GM18499 (cell line): Measurements from ENCODE around the gene LCAT.
"Not testable (repeated sequence)": the region's sequence is repeated elsewhere in the genome, so short reads cannot be mapped to it uniquely, and the experiment has no call there.

Experiments
- ATAC-seq: cut with Tn5 transposase; IDR thresholded peaks from one replicate; pipeline ENCODE4 v1.9.1; 2021; ENCODE audit warnings: moderate number of reproducible peaks; ENCODE audit not compliant: insufficient read depth, unreplicated experiment

LCAT gene

GRCh38 chr16:67943619-67944504 is at the start of gene LCAT:
Gene LCAT, minus strand, starts transcription at chr16:67944120. Its CDS starts 19 bp downstream, at chr16:67944101.
- no peak for ATAC-seq

GRCh38 chr16:67993207-67994039 is 49.5 kb upstream of the LCAT start:
- no peak for ATAC-seq

DNA sequence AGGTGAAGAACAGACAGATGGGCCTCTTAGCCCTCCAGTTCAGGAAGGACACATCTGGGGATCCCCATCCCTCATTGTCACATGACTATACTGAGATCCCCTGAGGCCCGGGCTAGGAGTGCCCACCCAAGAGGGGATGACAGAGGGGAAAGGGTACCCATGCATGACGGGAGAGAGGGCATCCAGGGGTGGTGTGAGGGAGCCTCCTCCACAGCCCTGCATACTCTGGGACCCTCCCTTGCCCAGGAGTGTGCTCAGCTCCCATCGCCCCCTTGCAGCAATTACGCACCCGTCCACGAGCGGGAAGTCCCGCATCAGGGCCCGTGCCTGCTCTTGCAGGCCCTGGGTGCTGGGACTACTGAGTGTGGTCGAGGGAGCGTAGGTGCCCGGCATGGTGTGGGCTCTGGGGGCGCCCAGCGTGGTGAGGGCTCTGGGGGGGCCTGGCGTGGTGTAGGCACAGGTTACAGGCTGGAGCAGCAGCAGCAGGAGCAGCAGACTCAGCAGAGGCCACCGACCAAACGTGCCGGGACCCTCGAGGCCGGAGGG is 48.8 kb upstream of the LCAT start:
- no peak for ATAC-seq

GRCh38 chr16:67990018-67990386 is 46.1 kb upstream of the LCAT start:
- no peak for ATAC-seq

DNA sequence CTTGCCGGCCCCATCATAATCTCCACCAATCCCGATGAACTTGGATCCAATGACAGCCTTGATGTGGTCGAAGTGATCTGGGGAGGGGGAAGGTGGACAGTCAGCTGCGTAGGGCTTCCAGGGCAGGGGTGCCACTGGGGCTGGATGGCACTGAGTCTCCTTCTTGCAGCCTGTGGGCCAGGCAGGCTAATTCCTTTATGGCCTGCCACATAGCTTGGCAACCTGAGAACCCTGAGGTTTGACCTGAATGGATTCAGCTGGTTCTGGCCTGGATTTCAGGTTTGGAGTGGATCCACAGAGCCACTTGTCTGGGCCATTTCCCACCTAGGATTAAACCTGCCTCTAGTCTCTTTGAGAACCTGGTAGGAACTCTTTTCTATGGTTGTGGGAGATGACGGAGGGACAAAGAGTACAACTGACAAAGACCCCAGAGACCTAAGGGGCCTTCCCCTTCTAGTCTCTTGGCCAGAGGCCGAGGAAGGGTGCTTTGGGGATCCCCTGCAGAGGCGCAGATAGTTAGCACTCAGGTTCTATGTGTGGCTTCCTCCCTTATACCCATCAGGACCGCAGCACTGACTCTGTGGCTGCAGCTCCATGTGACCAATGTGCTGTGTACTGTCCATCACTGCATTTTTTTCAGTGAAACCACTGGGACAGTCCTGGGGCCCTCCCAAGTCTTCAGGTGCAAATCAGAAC is 45.5 kb upstream of the LCAT start:
- no peak for ATAC-seq

- no peak for ATAC-seq
Measured at GRCh38 chr16:67988675-67989074, 44.8 kb upstream of the LCAT start.

DNA sequence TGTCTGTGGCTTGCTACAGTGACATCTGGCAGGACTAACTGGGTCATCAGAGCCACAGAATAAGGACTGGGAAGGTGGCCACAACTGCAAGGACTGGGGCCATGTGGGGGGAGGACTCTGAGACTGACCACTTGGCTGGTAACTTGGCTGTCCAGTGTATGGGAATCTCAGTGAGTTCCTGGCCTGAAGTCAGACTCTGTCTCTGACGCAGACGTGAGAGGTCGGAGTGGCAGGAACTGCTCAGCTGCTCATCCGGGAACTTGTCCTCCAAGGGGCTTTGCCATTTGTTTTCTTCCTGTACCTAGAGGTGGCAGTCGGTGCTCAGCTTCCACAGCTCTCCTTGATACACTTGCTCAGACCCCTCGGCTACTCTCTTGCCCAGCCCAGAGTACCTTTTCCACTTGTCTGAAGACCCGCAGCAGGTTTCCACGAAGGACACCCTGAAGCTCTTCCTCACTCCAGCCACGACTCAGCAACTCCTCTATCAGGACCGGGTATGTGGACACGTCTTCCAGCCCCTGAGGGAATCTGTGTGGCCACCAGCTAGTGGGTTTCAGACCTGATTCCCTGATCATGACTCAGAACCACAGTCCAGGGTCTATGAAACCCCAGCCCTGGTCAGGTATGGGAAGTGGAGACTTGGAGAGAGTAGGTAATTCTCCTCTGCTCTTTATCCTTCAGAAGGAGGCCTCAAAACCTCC is 43.7 kb upstream of the LCAT start:
- ATAC-seq = no peak

GRCh38 chr16:67986949-67987348 is 43.0 kb upstream of the LCAT start:
- ATAC-seq = no peak

DNA sequence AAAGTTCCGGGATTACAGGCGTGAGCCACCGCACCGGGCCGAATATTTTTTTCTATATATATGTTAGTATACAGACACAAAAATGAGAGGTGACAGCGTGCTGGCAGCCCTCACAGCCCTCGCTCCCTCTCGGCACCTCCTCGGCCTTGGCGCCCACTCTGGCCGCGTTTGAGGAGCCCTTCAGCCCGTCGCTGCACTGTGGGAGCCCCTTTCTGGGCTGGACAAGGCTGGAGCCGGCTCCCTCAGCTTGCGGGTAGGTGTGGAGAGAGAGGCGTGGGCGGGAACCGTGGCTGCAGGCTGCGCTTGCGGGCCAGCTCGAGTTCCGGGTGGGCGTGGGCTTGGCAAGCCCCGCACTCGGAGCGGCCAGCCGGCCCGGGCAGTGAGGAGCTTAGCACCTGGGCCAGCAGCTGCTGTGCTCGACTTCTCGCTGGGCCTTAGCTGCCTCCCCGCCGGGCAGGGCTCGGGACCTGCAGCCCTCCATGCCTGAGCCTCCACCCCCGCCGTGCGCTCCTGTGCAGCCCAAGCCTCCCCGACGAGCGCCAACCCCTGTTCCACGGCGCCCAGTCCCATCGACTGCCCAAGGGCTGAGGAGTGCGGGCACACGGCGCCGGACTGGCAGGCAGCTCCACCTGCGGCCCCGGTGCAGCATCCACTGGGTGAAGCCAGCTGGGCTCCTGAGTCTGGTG is 38.2 kb upstream of the LCAT start:
- ATAC-seq = no peak

DNA sequence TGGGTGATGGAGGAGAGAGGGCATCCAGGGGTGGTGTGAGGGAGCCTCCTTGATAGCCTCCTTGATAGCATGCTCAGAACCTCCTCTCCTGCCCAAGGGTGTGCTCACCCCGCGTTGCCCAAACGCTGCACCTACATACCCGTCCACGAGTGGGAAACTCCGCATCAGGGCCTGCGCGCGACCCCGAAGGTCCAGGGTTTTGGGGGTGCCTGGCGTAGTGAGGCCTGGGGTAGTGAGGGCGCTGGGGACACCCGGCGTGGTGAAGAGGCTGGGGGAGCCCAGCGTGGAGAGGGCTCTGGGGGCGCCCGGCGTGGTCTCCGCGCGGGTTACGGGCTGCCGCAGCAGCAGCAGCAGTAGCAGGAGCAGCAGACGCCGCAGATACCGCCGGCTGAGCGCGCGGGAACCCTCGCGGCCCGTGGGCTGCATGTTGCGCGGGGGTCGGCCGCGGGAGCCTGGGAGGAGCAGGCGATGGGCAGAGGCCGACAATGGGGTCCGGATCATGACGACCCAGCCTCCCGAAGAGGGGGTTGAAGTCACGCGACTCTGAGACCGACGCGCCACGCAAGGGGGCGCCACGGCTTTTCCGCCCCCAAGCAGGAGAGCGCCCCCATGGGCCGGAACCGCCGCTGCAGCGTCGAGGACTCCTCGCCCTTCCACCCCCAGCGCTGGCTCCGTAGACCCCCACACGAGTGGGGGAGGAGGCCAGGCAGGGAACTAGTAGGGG is 36.2 kb upstream of the LCAT start, which contains the start of gene DPEP3:
Gene DPEP3 (minus strand): TSS at position 545 of the 724 bp plus-strand sequence. CDS start 119 bp downstream, at position 426.
- no peak for ATAC-seq

- ATAC-seq = no peak
Measured at GRCh38 chr16:67977469-67978227, 33.7 kb upstream of the LCAT start.

DNA sequence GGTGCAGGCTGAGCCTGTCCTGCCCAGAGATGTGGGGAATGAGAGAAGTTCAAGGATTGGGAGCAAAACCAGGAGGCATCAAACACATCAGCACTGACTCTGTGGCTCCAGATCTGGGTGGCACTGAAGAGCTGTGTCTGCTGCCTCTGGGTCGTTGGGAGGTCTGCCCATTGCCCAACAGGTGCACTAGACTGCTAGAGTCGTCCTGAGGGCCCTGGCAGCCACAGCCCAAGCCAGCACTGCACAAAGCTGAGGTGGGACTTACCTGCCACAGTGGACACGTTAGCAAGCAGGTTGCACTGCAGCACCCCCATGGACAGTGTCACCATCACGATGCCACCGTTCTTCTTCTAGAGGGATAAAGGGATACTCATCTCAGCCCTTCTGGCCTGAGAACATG is 33.1 kb upstream of the LCAT start:
- ATAC-seq = no peak

- no peak for ATAC-seq
Measured at GRCh38 chr16:67976205-67976604, 32.3 kb upstream of the LCAT start.

GRCh38 chr16:67975321-67976105 is 31.6 kb upstream of the LCAT start:
- no peak for ATAC-seq

DNA sequence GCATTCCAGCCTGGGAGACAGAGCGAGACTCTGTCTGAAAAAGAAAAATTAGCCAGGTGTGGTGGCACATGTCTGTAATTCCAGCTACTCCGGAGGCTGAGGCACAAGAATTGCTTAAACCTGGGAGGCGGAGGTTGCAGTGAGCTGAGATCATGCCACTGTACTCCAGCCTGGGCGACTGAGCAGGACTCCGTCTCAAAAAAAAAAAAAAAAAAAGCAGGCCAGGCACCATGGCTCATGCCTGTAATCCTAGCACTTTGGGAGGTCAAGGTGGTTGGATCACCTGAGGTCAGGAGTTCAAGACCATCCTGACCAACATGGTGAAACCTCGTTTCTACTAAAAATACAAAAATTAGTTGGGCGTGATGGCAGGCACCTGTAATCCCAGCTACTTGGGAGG is 28.4 kb upstream of the LCAT start:
- ATAC-seq = not testable (repeated sequence)

GRCh38 chr16:67971111-67971510 is 27.2 kb upstream of the LCAT start:
- ATAC-seq = no peak
